HEK293 (cell line): Measurements from ENCODE around the gene RASSF8.
A peak's percentile ranks its signal among the peaks of the same experiment; 100 is the strongest.

Experiments used
- KLF7 ChIP-seq: fragments of 450-650 bp; formaldehyde crosslinking; IDR thresholded peaks from 2 replicates; pipeline ENCODE4 v1.5.1; 2016; ENCODE audit warnings: missing biosample characterization, missing genetic modification characterization, borderline replicate concordance
- KLF9 ChIP-seq: fragments of 450-650 bp; formaldehyde crosslinking; IDR thresholded peaks from 2 replicates; pipeline ENCODE4 v1.5.1; 2016; ENCODE audit warnings: missing biosample characterization, missing genetic modification characterization, low read depth
- ZBTB10 ChIP-seq: fragments of 450-650 bp; formaldehyde crosslinking; IDR thresholded peaks from 2 replicates; pipeline ENCODE4 v1.5.1; 2016; ENCODE audit warnings: missing biosample characterization, missing genetic modification characterization
- ZBTB21 ChIP-seq: fragments of 450-650 bp; formaldehyde crosslinking; IDR thresholded peaks from 2 replicates; pipeline ENCODE4 v1.5.1; 2017; ENCODE audit warnings: missing biosample characterization, missing genetic modification characterization
- ZBTB44 ChIP-seq: fragments of 450-650 bp; IDR thresholded peaks from 2 replicates; pipeline ENCODE4 v1.5.1; 2018; ENCODE audit warnings: missing biosample characterization, mild to moderate bottlenecking, missing genetic modification characterization
- ZFP37 ChIP-seq: fragments of 450-650 bp; formaldehyde crosslinking; IDR thresholded peaks from 2 replicates; pipeline ENCODE4 v1.5.1; 2016; ENCODE audit warnings: missing biosample characterization, missing genetic modification characterization
- ZNF174 ChIP-seq: fragments of 450-650 bp; formaldehyde crosslinking; IDR thresholded peaks from 2 replicates; pipeline ENCODE4 v1.5.0; 2017; ENCODE audit warnings: missing biosample characterization, mild to moderate bottlenecking, missing genetic modification characterization
- ZNF18 ChIP-seq: fragments of 450-650 bp; formaldehyde crosslinking; IDR thresholded peaks from 2 replicates; pipeline ENCODE4 v1.5.1; 2016; ENCODE audit warnings: missing biosample characterization, missing genetic modification characterization
- ZNF23 ChIP-seq: fragments of 450-650 bp; formaldehyde crosslinking; IDR thresholded peaks from 2 replicates; pipeline ENCODE4 v1.5.1; 2016; ENCODE audit warnings: missing biosample characterization, missing genetic modification characterization, borderline replicate concordance
- ZNF335 ChIP-seq: fragments of 450-650 bp; formaldehyde crosslinking; conservative IDR thresholded peaks from 2 replicates; pipeline ENCODE4 v1.5.1; 2016; ENCODE audit warnings: missing biosample characterization, missing genetic modification characterization
- ZNF449 ChIP-seq: fragments of 450-650 bp; formaldehyde crosslinking; IDR thresholded peaks from 2 replicates; pipeline ENCODE4 v1.5.1; 2017; ENCODE audit warnings: missing biosample characterization, mild to moderate bottlenecking, missing genetic modification characterization, moderate library complexity
- ZNF521 ChIP-seq: fragments of 450-650 bp; formaldehyde crosslinking; IDR thresholded peaks from 2 replicates; pipeline ENCODE4 v1.5.1; 2017; ENCODE audit warnings: missing biosample characterization, mild to moderate bottlenecking, missing genetic modification characterization
- ZNF677 ChIP-seq: fragments of 450-650 bp; IDR thresholded peaks from 2 replicates; pipeline ENCODE4 v1.5.0; 2018; ENCODE audit warnings: missing biosample characterization, mild to moderate bottlenecking, missing genetic modification characterization, moderate library complexity
- ZNF747 ChIP-seq: fragments of 450-650 bp; formaldehyde crosslinking; IDR thresholded peaks from 2 replicates; pipeline ENCODE4 v1.5.1; 2016; ENCODE audit warnings: missing biosample characterization, missing genetic modification characterization
- ZNF76 ChIP-seq: fragments of 450-650 bp; formaldehyde crosslinking; IDR thresholded peaks from 2 replicates; pipeline ENCODE4; 2016; ENCODE audit warnings: low read depth, missing biosample characterization, missing genetic modification characterization, borderline replicate concordance
- ZNF830 ChIP-seq: fragments of 450-650 bp; IDR thresholded peaks from 2 replicates; pipeline ENCODE4 v1.5.0; 2018; ENCODE audit warnings: missing biosample characterization, missing genetic modification characterization, low read depth, mild to moderate bottlenecking, moderate library complexity
- ZSCAN16 ChIP-seq: fragments of 450-650 bp; formaldehyde crosslinking; IDR thresholded peaks from 2 replicates; pipeline ENCODE4 v1.5.1; 2016; ENCODE audit warnings: missing biosample characterization, missing genetic modification characterization
- ZSCAN30 ChIP-seq: fragments of 450-650 bp; IDR thresholded peaks from 2 replicates; pipeline ENCODE4 v1.5.1; 2018; ENCODE audit warnings: missing biosample characterization, mild to moderate bottlenecking, missing genetic modification characterization, moderate library complexity
- TF ChIP-seq, protein P1 (sequence below): fragments of 450-650 bp; formaldehyde crosslinking; IDR thresholded peaks from 2 replicates; pipeline ENCODE4 v1.5.1; 2016; ENCODE audit warnings: missing biosample characterization, missing genetic modification characterization, low read depth
- TF ChIP-seq, protein P2 (sequence below): fragments of 450-650 bp; formaldehyde crosslinking; IDR thresholded peaks from 2 replicates; pipeline ENCODE4 v1.5.1; 2016; ENCODE audit warnings: missing biosample characterization, missing genetic modification characterization
- TF ChIP-seq, protein P3 (sequence below): fragments of 450-650 bp; formaldehyde crosslinking; IDR thresholded peaks from 2 replicates; pipeline ENCODE4 v1.5.1; 2016; ENCODE audit warnings: missing biosample characterization, missing genetic modification characterization, borderline replicate concordance
- TF ChIP-seq, protein P4 (sequence below): fragments of 450-650 bp; formaldehyde crosslinking; IDR thresholded peaks from 2 replicates; pipeline ENCODE4 v1.5.1; 2017; ENCODE audit warnings: missing biosample characterization, missing genetic modification characterization

RASSF8 gene

GRCh38 chr12:26122681-26123481, 164.4 kb downstream of the RASSF8 start (continued):
- TF ChIP-seq ZBTB10 (tag by site-specific recombination): 0 out of 2 replicates have a peak, but pooled peaks have one; percentile 30
- no peak for TF ChIP-seq ZNF174
- TF ChIP-seq KLF9 (tag by site-specific recombination): 0 out of 2 replicates have a peak, but pooled peaks have one; percentile 38
- TF ChIP-seq, protein P1, sequence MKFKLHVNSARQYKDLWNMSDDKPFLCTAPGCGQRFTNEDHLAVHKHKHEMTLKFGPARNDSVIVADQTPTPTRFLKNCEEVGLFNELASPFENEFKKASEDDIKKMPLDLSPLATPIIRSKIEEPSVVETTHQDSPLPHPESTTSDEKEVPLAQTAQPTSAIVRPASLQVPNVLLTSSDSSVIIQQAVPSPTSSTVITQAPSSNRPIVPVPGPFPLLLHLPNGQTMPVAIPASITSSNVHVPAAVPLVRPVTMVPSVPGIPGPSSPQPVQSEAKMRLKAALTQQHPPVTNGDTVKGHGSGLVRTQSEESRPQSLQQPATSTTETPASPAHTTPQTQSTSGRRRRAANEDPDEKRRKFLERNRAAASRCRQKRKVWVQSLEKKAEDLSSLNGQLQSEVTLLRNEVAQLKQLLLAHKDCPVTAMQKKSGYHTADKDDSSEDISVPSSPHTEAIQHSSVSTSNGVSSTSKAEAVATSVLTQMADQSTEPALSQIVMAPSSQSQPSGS (tag by site-specific recombination): no peak
- TF ChIP-seq ZBTB44 (tag by site-specific recombination): no peak
- TF ChIP-seq, protein P2, sequence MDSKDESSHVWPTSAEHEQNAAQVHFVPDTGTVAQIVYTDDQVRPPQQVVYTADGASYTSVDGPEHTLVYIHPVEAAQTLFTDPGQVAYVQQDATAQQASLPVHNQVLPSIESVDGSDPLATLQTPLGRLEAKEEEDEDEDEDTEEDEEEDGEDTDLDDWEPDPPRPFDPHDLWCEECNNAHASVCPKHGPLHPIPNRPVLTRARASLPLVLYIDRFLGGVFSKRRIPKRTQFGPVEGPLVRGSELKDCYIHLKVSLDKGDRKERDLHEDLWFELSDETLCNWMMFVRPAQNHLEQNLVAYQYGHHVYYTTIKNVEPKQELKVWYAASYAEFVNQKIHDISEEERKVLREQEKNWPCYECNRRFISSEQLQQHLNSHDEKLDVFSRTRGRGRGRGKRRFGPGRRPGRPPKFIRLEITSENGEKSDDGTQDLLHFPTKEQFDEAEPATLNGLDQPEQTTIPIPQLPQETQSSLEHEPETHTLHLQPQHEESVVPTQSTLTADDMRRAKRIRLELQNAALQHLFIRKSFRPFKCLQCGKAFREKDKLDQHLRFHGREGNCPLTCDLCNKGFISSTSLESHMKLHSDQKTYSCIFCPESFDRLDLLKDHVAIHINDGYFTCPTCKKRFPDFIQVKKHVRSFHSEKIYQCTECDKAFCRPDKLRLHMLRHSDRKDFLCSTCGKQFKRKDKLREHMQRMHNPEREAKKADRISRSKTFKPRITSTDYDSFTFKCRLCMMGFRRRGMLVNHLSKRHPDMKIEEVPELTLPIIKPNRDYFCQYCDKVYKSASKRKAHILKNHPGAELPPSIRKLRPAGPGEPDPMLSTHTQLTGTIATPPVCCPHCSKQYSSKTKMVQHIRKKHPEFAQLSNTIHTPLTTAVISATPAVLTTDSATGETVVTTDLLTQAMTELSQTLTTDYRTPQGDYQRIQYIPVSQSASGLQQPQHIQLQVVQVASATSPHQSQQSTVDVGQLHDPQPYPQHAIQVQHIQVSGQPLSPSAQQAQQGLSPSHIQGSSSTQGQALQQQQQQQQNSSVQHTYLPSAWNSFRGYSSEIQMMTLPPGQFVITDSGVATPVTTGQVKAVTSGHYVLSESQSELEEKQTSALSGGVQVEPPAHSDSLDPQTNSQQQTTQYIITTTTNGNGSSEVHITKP: peak; percentile 62
- TF ChIP-seq, protein P3, sequence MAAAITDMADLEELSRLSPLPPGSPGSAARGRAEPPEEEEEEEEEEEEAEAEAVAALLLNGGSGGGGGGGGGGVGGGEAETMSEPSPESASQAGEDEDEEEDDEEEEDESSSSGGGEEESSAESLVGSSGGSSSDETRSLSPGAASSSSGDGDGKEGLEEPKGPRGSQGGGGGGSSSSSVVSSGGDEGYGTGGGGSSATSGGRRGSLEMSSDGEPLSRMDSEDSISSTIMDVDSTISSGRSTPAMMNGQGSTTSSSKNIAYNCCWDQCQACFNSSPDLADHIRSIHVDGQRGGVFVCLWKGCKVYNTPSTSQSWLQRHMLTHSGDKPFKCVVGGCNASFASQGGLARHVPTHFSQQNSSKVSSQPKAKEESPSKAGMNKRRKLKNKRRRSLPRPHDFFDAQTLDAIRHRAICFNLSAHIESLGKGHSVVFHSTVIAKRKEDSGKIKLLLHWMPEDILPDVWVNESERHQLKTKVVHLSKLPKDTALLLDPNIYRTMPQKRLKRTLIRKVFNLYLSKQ: no peak
- no peak for TF ChIP-seq ZNF23 (tag by site-specific recombination)
- TF ChIP-seq ZNF521 (tag by site-specific recombination): no peak
- TF ChIP-seq, protein P4, sequence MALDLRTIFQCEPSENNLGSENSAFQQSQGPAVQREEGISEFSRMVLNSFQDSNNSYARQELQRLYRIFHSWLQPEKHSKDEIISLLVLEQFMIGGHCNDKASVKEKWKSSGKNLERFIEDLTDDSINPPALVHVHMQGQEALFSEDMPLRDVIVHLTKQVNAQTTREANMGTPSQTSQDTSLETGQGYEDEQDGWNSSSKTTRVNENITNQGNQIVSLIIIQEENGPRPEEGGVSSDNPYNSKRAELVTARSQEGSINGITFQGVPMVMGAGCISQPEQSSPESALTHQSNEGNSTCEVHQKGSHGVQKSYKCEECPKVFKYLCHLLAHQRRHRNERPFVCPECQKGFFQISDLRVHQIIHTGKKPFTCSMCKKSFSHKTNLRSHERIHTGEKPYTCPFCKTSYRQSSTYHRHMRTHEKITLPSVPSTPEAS (tag by site-specific recombination): no peak; the same call in 1 of the 2 replicates
- TF ChIP-seq ZNF830 (tag by site-specific recombination): no peak
- peak; percentile 77 for TF ChIP-seq ZNF449 (tag by site-specific recombination)
- no peak for TF ChIP-seq ZBTB21
- TF ChIP-seq ZNF747: no peak
- no peak for TF ChIP-seq ZNF677 (tag by site-specific recombination)
- TF ChIP-seq ZFP37 (tag by site-specific recombination): peak; percentile 76
- no peak for TF ChIP-seq ZNF18 (tag by site-specific recombination)
- 0 out of 2 replicates have a peak, but pooled peaks have one; percentile 32 for TF ChIP-seq ZNF76
- no peak for TF ChIP-seq KLF7 (tag by site-specific recombination)
- peak; percentile 7; the same call in 1 of the 2 replicates for TF ChIP-seq ZSCAN30 (tag by site-specific recombination)
- peak; percentile 92 for TF ChIP-seq ZNF335
- TF ChIP-seq ZSCAN16 (tag by site-specific recombination): no peak
